ENCODE results near the gene NAPSA.

Gene NAPSA

DNA sequence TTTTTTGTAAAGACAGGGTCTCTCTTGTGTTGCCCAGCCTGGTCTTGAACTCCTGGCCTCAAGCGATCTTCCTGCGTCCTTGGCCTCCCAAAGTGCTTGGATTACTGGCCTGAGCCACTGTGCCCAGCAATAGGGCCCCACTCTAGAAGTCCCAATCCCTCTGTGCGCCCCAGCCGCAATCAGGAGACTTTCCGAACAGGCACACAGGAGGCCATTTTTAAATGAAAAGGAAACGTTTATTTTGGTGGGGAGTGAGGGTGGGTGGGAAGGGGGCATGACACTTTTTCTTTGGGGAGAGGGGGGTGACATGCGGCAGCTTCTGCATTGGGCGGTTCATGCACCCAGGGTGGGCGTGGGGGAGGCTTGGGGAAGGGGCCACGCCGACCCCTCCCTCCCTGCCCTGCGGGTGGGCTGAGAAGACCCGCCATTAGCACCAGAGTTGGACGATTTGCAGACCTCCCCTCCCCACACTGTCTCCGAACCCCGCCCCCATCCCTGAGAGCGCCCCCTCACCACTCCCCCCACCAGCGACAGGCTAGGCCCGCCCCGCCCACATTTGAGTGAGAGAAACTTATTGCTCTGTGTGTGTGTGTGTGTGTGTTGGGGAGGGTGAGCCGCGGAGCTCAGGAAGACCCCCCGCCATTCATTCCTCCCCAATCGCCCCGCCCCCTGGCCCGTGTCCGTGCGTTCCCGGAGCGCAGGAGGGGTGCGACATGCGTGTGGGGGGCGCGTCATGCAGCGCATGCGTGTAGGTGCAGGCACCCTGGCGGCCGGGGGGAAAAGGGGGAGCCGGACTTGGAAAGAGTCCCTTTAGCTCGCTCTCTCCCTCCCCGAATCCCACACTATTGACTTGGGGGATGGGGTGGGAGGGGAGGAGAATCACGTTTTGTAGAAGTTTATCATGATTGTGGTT is 53.5 kb downstream of the NAPSA start:
- no peak overlapping the region for H3K4me3 ChIP-seq (ENCODE audit: low read depth, low read length)
- DNase-seq (ENCODE audit: low read depth) = no peak
- no peak for TF ChIP-seq CTCF (IDR thresholded peaks at IDR 0.05; ENCODE audit: low read depth, low read length, missing control alignments)

GRCh38 chr19:50310759-50311465 is 54.5 kb downstream of the NAPSA start:
- DNase-seq (ENCODE audit: low read depth) = no peak
- TF ChIP-seq CTCF (IDR thresholded peaks at IDR 0.05; ENCODE audit: low read depth, low read length, missing control alignments) = no peak
- no peak overlapping the region for H3K4me3 ChIP-seq (ENCODE audit: low read depth, low read length)

DNA sequence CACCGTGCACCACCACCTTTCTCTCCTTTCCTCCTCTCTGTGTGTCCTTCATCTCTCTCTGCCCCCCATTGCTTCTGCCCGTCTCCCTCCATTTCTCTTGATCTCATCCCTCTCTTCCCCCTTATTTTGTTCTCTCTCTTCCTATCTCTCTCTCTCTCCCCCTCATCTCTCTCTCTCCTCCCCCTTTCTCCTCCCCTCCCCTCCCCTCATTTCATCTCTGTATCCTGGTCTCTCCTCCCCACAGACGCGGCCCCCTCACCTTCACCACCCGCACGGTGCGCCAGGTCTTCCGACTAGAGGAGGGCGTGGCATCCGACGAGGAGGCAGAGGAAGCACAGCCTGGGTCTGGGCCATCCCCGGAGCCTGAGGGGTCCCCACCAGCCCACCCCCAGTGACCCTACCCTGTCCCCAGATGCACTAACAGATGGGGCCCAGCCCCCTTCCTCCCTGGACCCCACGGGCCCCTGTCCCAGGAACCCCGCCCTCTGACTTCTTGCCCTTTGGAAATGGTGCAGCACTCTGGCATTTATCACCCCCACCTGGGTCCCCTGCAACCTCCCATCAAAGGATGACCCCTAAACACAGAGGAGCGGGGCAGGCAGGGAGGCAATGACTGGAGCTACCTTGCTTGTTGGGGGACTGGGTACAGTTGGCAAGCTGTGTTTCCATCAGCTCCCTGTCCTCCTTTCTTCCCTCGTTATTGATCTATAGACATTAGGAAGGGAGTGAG is 55.9 kb downstream of the NAPSA start:
- H3K4me3 ChIP-seq (ENCODE audit: low read depth, low read length) = no peak overlapping the region
- no peak for DNase-seq (ENCODE audit: low read depth)
- no peak for TF ChIP-seq CTCF (IDR thresholded peaks at IDR 0.05; ENCODE audit: low read depth, low read length, missing control alignments)

DNA sequence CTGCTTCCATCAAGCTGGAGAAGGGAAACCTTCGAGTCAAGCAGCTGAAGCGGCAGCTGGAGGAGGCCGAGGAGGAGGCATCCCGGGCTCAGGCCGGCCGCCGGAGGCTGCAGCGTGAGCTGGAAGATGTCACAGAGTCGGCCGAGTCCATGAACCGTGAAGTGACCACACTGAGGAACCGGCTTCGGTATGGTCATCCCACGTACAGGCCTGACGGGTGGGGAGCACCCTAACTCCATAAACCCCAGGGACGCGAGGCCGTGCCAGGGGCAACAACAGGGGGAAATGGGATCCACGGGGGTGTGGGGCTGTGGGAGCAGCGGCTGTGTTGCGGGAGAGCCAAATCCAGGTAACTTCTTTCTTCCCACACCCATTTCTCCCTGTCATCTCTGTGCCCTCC is 56.4 kb downstream of the NAPSA start:
- no peak for DNase-seq (ENCODE audit: low read depth)
- TF ChIP-seq CTCF (IDR thresholded peaks at IDR 0.05; ENCODE audit: low read depth, low read length, missing control alignments) = no peak
- no peak overlapping the region for H3K4me3 ChIP-seq (ENCODE audit: low read depth, low read length)

Measured in GM12864 (cell line).